Activated CD4-positive, alpha-beta T cell treated with anti-CD3 and anti-CD28 coated beads, Interleukin-2, amount 50 U/mL, for 16 hours (primary cell): ENCODE data around the gene PRR35.

Experiments
- DNase-seq: peaks from one replicate; pipeline ENCODE4 v3.0.0-alpha.2; 2020

Gene PRR35

DNA sequence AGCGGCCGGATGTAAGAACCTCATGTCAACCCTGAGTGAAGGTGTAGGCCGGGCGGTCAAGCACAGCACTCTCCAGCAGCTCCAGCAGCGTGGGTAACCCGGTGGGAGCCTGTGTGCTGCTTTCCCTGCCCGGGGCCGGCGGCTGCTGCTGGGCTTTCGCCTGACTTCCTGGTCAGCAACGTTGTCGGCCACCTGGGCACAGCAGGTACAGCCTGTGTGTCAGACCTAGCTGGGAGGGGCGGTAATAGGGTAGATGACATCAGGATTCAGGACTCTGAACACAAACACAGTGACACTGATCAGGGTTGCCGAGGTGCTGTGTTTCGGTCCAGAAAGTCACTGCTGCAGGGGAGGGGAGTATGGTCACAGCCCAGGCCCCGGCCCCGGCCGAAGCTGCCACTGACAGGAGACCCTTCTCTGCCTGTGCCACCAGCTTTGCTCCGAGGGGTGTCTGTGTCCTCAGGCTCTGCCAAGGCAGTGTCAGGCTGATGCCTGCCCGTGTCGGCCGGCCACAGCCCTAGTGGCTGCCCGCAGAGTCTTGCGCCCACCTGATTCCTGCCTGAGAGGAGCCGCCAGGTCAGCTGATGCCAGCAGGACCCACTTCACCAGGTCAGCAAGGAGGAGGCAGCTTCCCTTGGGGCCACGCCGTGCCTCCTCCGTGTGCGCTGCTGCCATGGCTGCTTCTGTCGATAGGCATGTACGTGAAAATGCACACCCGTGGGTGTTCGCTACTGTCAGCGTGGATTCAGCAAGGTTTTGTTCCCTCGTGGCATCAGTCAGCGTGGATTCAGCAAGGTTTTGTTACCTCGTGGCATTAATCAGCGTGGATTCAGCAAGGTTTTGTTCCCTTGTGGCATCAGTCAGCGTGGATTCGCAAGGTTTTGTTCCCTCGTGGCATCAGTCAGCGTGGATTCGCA lies 38.9 kb downstream of the PRR35 start:
- no peak for DNase-seq

DNA sequence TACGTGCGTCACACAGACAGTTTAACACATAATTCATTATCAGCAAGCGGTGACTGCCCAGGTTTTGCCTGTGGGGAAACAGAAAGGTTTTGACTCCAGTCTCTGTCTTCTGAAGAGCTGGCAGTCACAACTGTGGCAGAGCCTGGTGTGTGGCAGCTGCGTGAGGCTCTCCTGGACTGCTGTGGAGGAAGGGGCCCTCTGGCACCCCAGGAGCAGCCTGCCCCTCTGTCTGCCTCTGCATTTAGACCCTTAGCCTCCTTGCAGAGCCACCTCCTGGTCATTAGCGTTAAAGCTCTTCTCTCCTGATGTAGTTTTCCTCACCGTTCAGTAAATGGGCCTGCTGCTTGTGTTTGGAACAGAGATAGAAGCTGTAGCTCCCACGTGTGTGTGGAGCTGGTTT lies 40.6 kb downstream of the PRR35 start:
- no peak for DNase-seq

DNA sequence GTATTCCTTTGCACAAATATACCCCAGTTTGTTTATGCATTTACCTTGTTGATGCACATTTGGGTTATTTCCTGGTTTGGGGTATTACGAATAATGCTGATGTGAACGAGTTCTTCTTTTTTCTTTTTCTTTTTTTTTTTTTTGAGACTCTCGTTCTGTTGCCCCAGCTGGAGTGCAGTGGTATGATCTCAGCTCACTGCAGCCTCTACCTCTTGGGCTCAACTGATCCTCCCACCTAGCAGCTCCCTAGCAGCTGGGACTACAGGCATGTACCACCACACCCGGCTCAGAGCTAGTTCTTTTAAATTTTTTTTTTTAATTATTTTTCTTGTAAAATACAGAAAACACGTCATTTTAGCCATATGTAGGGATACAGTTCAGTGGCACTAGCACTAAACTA lies 43.7 kb downstream of the PRR35 start:
- DNase-seq, result no peak

DNA sequence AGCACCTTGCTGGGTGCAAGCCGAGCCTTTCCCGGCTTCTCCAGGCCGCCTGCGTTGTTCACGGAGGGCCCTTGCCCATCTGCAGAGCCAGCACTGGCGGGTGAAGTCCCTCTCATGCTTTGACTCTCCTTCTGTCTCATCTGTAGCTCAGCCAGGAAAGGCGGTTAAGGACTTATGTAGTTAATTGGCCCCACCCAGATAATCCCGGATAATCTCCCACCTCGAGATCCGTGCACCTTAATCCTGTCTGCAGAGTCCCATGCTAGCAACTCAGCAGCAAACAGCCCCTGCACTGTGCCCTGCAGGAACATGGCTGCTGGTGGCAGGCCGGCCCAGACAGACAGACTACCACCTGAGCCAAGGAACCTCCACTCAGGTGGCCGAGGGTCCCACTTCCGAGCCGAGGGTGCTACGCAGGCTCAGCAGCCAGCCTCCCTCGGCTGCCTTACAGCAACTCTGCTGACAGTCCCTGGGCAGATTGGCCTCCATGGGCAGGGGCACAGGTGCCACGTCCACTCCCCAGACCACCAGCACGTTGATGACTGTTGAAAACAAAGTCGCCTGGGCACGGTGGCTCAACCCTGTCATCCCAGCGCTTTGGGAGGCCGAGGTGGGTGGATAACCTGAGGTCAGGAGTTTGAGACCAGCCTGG lies 46.6 kb downstream of the PRR35 start:
- no peak for DNase-seq

DNA sequence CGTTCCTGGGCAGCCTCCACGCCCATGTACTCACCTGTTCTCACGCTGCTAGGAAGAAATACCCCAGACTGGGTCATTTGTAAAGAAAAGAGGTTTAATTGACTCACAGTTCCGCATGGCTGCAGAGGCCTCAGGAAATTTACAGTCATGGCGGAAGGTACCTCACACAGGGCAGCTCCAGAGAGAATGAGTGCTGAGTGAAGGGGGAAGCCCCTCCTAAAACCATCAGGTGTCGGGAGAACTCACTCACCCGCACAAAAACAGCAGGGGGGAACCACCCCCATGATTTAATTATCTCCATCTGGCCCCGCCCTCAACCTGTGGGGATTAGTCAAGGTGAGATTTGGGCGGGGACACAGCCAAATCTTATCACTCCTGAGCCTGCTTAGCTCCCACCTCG lies 47.8 kb downstream of the PRR35 start:
- no peak for DNase-seq

DNA sequence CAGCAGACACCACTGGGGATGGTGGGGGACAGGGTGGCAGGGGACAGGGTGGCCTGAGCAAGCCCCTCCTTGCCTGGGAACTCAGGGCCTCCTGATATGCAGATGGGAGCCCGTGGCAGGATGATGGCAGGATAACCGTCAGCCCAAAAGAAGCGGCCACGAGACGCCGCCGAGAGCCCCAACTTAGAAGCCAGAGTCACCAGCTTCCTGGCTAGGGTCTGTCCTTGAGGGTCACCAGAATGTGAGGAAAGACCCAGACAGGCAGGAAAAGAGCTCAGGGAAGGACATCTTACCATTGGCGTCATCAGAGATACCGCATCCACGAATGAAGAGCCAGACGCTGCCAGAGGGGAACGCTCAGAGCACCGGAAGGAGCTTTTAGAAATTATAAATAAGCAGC lies 49.1 kb downstream of the PRR35 start:
- DNase-seq, result no peak

DNA sequence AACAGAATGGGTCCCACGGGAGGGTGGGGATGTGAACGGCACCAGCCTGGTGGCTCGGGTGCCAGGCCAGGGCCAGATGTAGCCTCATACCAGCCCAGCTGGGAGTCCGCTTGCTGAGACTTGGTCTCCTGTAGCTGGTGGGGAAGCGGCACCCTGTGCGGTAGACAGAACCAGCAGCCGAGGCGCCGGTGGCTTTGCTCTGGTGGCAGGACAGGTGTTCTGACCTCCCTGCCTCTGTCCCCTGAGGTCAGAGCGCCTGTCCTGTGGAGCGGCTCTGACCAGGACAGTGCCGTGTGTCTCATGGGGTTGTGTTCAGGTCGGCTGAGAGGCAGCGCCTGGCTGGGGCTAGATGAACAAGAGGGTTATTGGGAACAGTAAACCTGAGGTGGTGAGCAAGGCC lies 49.8 kb downstream of the PRR35 start:
- no peak for DNase-seq

DNA sequence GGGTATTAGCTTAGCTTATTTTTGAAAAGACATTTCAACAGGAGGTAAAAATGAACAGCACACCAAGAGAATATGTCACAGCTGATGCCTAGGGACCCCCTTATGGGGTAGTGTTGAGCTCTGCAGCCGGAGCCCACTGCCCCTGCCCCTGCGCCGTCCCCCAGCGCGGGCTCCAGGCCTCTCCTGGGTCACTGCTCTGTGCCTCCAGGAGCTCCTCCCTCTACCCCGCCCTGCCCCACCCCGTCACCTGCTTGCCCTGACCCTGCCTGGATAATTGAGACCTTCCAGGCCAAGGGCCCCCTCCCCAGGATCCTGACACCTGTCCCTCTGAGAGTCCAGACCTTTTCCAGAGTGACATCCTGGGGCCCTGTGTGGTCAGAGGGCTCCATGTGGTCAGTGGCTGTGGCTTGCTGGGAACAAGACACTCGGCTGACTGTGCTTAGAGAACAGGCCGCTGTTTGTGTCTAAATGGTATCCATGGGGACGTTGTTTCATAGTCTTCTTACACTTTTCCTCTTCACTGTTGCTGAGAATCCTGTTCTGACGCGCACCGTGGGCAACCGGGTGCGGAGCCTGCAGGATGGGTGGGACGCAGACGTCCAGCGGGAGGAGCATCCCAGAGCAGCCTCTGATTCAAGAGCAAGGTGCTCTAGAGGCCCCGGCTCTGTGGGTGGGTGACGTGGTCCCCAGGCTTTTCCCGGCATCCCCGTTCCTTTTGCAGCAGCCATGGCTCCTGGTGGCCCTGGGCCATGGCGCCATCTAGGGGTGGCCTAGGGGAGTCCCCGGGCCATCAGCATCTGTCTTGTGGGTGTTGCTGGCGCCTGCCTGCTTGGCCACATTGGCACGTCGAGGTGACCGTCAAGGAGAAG lies 50.6 kb downstream of the PRR35 start:
- DNase-seq, result peak; percentile 31

DNA sequence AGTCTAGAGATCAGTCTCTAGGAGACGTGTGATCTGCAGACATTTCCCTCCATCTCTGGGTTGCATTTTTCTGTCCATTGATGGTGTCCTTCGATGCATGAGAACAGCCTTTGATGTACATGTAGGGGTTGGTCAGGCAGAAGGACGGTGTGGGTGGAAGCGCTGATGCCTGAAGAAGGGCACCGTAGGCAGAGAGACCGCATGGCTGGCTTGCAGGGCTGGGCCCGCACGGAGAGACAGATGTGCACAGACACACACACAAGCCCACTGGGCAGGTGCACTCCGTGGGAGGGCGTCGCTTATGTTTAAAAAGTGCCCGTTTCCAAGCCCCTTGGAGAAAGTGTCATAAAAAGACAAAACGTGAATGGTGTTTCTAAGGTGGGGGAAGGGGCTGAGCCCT lies 54.9 kb downstream of the PRR35 start:
- no peak for DNase-seq
